H9 (cell line): Measurements from ENCODE around the gene CGA. TPM values are rescaled to one million over a fixed set of nuclear protein-coding genes. Genes with fewer than 3 reads are reported as not detected.

Source experiments
- DNase-seq: peaks from one replicate; pipeline ENCODE4 v3.0.0-alpha.2; 2017
- H2AFZ ChIP-seq: one replicate; pipeline ENCODE4 v1.6.1; 2013; ENCODE audit warnings: mild to moderate bottlenecking, low read length, control low read depth, moderate library complexity
- H2AK5ac ChIP-seq: 2 replicates; pipeline ENCODE4 v1.6.1; 2013; ENCODE audit warnings: low read length, control low read depth, mixed read lengths; ENCODE audit not compliant: insufficient read length
- H2BK120ac ChIP-seq: one replicate; pipeline ENCODE4 v1.6.1; 2013; ENCODE audit warnings: low read depth, mild to moderate bottlenecking, low read length, control low read depth, inconsistent platforms; ENCODE audit not compliant: poor library complexity, severe bottlenecking
- H2BK12ac ChIP-seq: 2 replicates; pipeline ENCODE4 v1.6.1; 2013; ENCODE audit warnings: low read length, control low read depth, mixed read lengths, low read depth; ENCODE audit not compliant: insufficient read length
- H2BK15ac ChIP-seq: 2 replicates; pipeline ENCODE4 v1.6.1; 2013; ENCODE audit warnings: low read depth, low read length, control low read depth
- H2BK20ac ChIP-seq: one replicate; pipeline ENCODE4 v1.6.1; 2013; ENCODE audit warnings: low read depth, mild to moderate bottlenecking, low read length, control low read depth, inconsistent platforms; ENCODE audit not compliant: poor library complexity, severe bottlenecking
- H2BK5ac ChIP-seq: 2 replicates; pipeline ENCODE4 v1.6.1; 2013; ENCODE audit warnings: low read length, control low read depth, mixed read lengths; ENCODE audit not compliant: insufficient read length
- H3K14ac ChIP-seq: 2 replicates; pipeline ENCODE4 v1.6.1; 2013; ENCODE audit warnings: low read length, control low read depth; ENCODE audit not compliant: insufficient read depth
- H3K18ac ChIP-seq: 2 replicates; pipeline ENCODE4 v1.6.1; 2013; ENCODE audit warnings: low read depth, mild to moderate bottlenecking, mixed read lengths, low read length, control low read depth; ENCODE audit not compliant: insufficient read length
- H3K23ac ChIP-seq: 2 replicates; pipeline ENCODE4 v1.6.1; 2013; ENCODE audit warnings: low read length, control low read depth, mixed read lengths, low read depth; ENCODE audit not compliant: insufficient read length
- H3K23me2 ChIP-seq: 2 replicates; pipeline ENCODE4 v1.6.1; 2013; ENCODE audit warnings: low read depth, mild to moderate bottlenecking, mixed read lengths, low read length, control low read depth; ENCODE audit not compliant: insufficient read length, poor library complexity, severe bottlenecking
- H3K27ac ChIP-seq: 2 replicates; pipeline ENCODE4 v1.5.1; 2013; ENCODE audit warnings: low read length, control low read depth, mixed read lengths, low read depth; ENCODE audit not compliant: insufficient read length
- H3K27me3 ChIP-seq: 2 replicates; pipeline ENCODE4 v1.6.1; 2013; ENCODE audit warnings: low read length, control low read depth, inconsistent platforms; ENCODE audit not compliant: insufficient read depth
- H3K4ac ChIP-seq: 2 replicates; pipeline ENCODE4 v1.6.1; 2013; ENCODE audit warnings: low read depth, mild to moderate bottlenecking, control low read depth, inconsistent platforms, low read length, moderate library complexity
- H3K4me1 ChIP-seq: 2 replicates; pipeline ENCODE4 v1.6.1; 2013; ENCODE audit warnings: low read length, control low read depth, inconsistent platforms; ENCODE audit not compliant: insufficient read depth
- H3K4me2 ChIP-seq: 2 replicates; pipeline ENCODE4 v1.6.1; 2013; ENCODE audit warnings: low read length, control low read depth, mixed read lengths; ENCODE audit not compliant: insufficient read length, insufficient read depth
- H3K56ac ChIP-seq: 2 replicates; pipeline ENCODE4 v1.6.1; 2013; ENCODE audit warnings: low read depth, mild to moderate bottlenecking, mixed read lengths, low read length, control low read depth; ENCODE audit not compliant: insufficient read length
- H3K79me1 ChIP-seq: 2 replicates; pipeline ENCODE4 v1.6.1; 2013; ENCODE audit warnings: low read depth, mild to moderate bottlenecking, moderate library complexity, low read length, control low read depth, inconsistent platforms; ENCODE audit not compliant: insufficient read depth, poor library complexity, severe bottlenecking
- H3K79me2 ChIP-seq: 2 replicates; pipeline ENCODE4 v1.6.1; 2013; ENCODE audit warnings: low read length, control low read depth, inconsistent platforms; ENCODE audit not compliant: insufficient read depth
- H3K9ac ChIP-seq: 2 replicates; pipeline ENCODE4 v1.6.1; 2013; ENCODE audit warnings: low read length, control low read depth, mixed read lengths; ENCODE audit not compliant: insufficient read length; ENCODE audit errors: extremely low read depth
- H3K9me3 ChIP-seq: one replicate; pipeline ENCODE4 v1.6.1; 2013; ENCODE audit warnings: low read depth, low read length, inconsistent platforms; ENCODE audit not compliant: control insufficient read depth
- H3T11ph ChIP-seq: one replicate; pipeline ENCODE4 v1.6.1; 2013; ENCODE audit warnings: mild to moderate bottlenecking, low read length, control low read depth, inconsistent platforms
- H4K20me1 ChIP-seq: one replicate; pipeline ENCODE4 v1.6.1; 2013; ENCODE audit not compliant: control insufficient read depth, insufficient read length, insufficient read depth
- H4K5ac ChIP-seq: 2 replicates; pipeline ENCODE4 v1.6.1; 2013; ENCODE audit warnings: low read depth, mild to moderate bottlenecking, mixed read lengths, low read length, control low read depth; ENCODE audit not compliant: insufficient read length
- H4K8ac ChIP-seq: replicated peaks from 2 replicates; pipeline ENCODE4 v1.6.1; 2013; ENCODE audit warnings: low read length, control low read depth, mixed read lengths, low read depth; ENCODE audit not compliant: insufficient read length
- H4K91ac ChIP-seq: 2 replicates; pipeline ENCODE4 v1.6.1; 2013; ENCODE audit warnings: low read depth, mild to moderate bottlenecking, moderate library complexity, mixed read lengths, low read length, control low read depth; ENCODE audit not compliant: insufficient read length
- H3K27ac Mint-ChIP-seq, 3 experiments: 2 replicates in 2 of 3; 3 replicates in 1 of 3; pipeline ENCODE4 v1.8.0; 2020 to 2021; ENCODE audit warnings: mixed read lengths in 3 of 3, mild to moderate bottlenecking in 1 of 3, moderate library complexity in 1 of 3
- H3K27me3 Mint-ChIP-seq: 2 replicates; pipeline ENCODE4 v1.8.0; 2021; ENCODE audit warnings: low read depth, mild to moderate bottlenecking, moderate library complexity, mixed read lengths
- H3K36me3 Mint-ChIP-seq, 3 experiments: 2 replicates in 2 of 3; 3 replicates in 1 of 3; pipeline ENCODE4 v1.8.0; 2020 to 2021; ENCODE audit warnings: low read depth in 3 of 3, mixed read lengths in 3 of 3; ENCODE audit not compliant: insufficient read depth in 1 of 3
- H3K4me1 Mint-ChIP-seq, 2 experiments: 2 replicates each; pipeline ENCODE4 v1.8.0; 2020; ENCODE audit warnings: mixed read lengths in 2 of 2
- H3K4me3 Mint-ChIP-seq, 2 experiments: 2 replicates in 1 of 2; 3 replicates in 1 of 2; pipeline ENCODE4 v1.8.0; 2020 to 2021; ENCODE audit warnings: mild to moderate bottlenecking in 2 of 2, mixed read lengths in 2 of 2, moderate library complexity in 1 of 2
- H3K9me3 Mint-ChIP-seq, 2 experiments: 2 replicates in 1 of 2; 3 replicates in 1 of 2; pipeline ENCODE4 v1.8.0; 2020; ENCODE audit warnings: mild to moderate bottlenecking in 2 of 2, mixed read lengths in 2 of 2, moderate library complexity in 1 of 2
- CTCF ChIP-seq: fragments of 200-600 bp; sonication (generic); conservative IDR thresholded peaks from 3 replicates; pipeline ENCODE4 v1.8.0; 2021; ENCODE audit warnings: antibody characterized with exemption, mild to moderate bottlenecking
- total RNA-seq: library from RNA; stranded (reverse); gene quantifications from 2 replicates; pipeline ENCODE4 v1.2.1, GENCODE V29; 2021

The CGA gene
- total RNA-seq, 1 experiment from 2014 or later: not detected

- Histone ChIP-seq H4K91ac (no peak overlapping the region), H3K23me2 (no peaks in the 10 kb centered on the region), H3K56ac (no peak overlapping the region), H3K4me2 (no peak overlapping the region), H3K4me1 (no peaks in the 10 kb centered on the region), H3K14ac (no peak overlapping the region), H3K4ac (no peak overlapping the region), H2BK12ac (no peak overlapping the region), H3K79me2 (no peaks in the 10 kb centered on the region), H4K5ac (no peak overlapping the region), H3K23ac (no peak overlapping the region), H4K8ac (no peak overlapping the region), H3K9me3 (no peaks in the 10 kb centered on the region), H3K27me3 (no peaks in the 10 kb centered on the region), H2BK20ac (no peak overlapping the region), H4K20me1 (no peaks in the 10 kb centered on the region), H3K79me1 (no peaks in the 10 kb centered on the region), H3K9ac (no peak overlapping the region), H2BK120ac (no peak overlapping the region), H3K18ac (no peak overlapping the region), H2BK15ac (no peak overlapping the region), H3T11ph (no peak overlapping the region), H2AFZ (no peak overlapping the region), H2BK5ac (no peak overlapping the region), H2AK5ac (no peak overlapping the region), H3K27ac (no peak overlapping the region)
- TF ChIP-seq CTCF: no peak
- DNase-seq: no peak
- H3K4me3 Mint-ChIP-seq: no peak overlapping the region
- no peaks in the 10 kb centered on the region for H3K9me3 Mint-ChIP-seq
- no peaks in the 10 kb centered on the region for H3K4me1 Mint-ChIP-seq
- no peaks in the 10 kb centered on the region for H3K36me3 Mint-ChIP-seq
- no peak overlapping the region for H3K27ac Mint-ChIP-seq
- H3K27me3 Mint-ChIP-seq: no peaks in the 10 kb centered on the region
Measured at GRCh38 chr6:87093199-87093598, 1.7 kb downstream of the CGA start.
